ENCODE data around the gene ADAM22.

Gene ADAM22

GRCh38 chr7:88226886-88227516 lies 292.9 kb downstream of the ADAM22 start:
- H3K4me3 ChIP-seq (ENCODE audit: low read length): no peak overlapping the region
- H3K36me3 ChIP-seq (ENCODE audit: control insufficient read depth, insufficient read depth, low read length): no peaks in the 10 kb centered on the region
- peaks cover 12% of the 10 kb centered on the region for H3K4me1 ChIP-seq (ENCODE audit: control insufficient read depth, insufficient read depth, low read length)
- no peak overlapping the region for H3K9ac ChIP-seq (ENCODE audit: low read length)
- no peaks in the 10 kb centered on the region for H3K9me3 ChIP-seq (ENCODE audit: control insufficient read depth, low read length)
- H3K27me3 ChIP-seq (ENCODE audit: control insufficient read depth, insufficient read depth, low read length): no peaks in the 10 kb centered on the region

- H3K4me3 ChIP-seq (ENCODE audit: low read length): no peak overlapping the region
- H3K4me1 ChIP-seq (ENCODE audit: control insufficient read depth, insufficient read depth, low read length): peaks cover 8% of the 10 kb centered on the region
- no peaks in the 10 kb centered on the region for H3K9me3 ChIP-seq (ENCODE audit: control insufficient read depth, low read length)
- no peak overlapping the region for H3K9ac ChIP-seq (ENCODE audit: low read length)
- no peaks in the 10 kb centered on the region for H3K36me3 ChIP-seq (ENCODE audit: control insufficient read depth, insufficient read depth, low read length)
- H3K27me3 ChIP-seq (ENCODE audit: control insufficient read depth, insufficient read depth, low read length): no peaks in the 10 kb centered on the region
Observed at GRCh38 chr7:88229302-88229995, 295.4 kb downstream of the ADAM22 start.

DNA sequence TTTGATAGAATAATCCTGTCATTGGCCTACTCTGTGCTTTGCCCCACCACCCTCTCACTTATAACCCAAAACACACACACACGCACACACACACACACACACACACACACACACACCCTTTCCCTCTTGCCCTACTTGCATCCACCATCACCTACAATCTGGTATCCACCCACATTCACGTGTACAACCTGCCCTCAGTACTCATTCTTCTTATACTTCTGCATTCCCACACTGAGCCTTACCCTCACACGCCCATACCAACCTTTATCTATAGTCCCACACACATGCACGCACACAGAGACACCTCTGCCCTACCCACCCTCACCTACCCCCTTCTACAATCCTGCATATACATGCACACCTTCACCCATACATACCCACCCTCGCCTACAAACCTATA lies 296.6 kb downstream of the ADAM22 start:
- H3K9ac ChIP-seq (ENCODE audit: low read length): no peak overlapping the region
- no peaks in the 10 kb centered on the region for H3K36me3 ChIP-seq (ENCODE audit: control insufficient read depth, insufficient read depth, low read length)

DNA sequence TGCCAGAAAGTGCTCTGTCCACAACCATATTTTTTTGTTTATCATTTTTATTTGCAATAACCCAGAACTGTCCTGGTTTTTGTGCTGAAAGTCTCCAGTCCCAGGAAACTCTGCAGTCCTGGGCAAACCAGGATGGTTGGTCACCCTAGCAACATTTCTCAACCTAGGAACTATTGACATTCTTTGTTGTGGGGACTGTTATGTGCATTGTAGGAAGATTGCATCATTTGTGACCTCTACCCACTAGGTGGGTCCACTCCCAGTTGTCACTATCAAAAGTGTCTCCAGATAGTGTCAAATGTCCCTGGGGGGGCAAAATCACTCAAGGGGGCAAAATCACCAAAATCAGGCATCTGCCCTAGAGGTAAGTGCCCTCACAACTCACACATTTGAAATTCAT lies 299.8 kb downstream of the ADAM22 start:
- Histone ChIP-seq H3K4me3 (ENCODE audit: low read length) (no peak overlapping the region), H3K27me3 (ENCODE audit: control insufficient read depth, insufficient read depth, low read length) (no peaks in the 10 kb centered on the region), H3K9ac (ENCODE audit: low read length) (no peak overlapping the region), H3K9me3 (ENCODE audit: control insufficient read depth, low read length) (no peaks in the 10 kb centered on the region), H3K4me1 (ENCODE audit: control insufficient read depth, insufficient read depth, low read length) (no peaks in the 10 kb centered on the region), H3K36me3 (ENCODE audit: control insufficient read depth, insufficient read depth, low read length) (no peaks in the 10 kb centered on the region)

More for the DNA sequence above, 296.6 kb downstream of the ADAM22 start:
- Histone ChIP-seq H3K4me3 (ENCODE audit: low read length) (no peak overlapping the region), H3K9me3 (ENCODE audit: control insufficient read depth, low read length) (no peaks in the 10 kb centered on the region), H3K4me1 (ENCODE audit: control insufficient read depth, insufficient read depth, low read length) (peaks cover 8% of the 10 kb centered on the region), H3K27me3 (ENCODE audit: control insufficient read depth, insufficient read depth, low read length) (no peaks in the 10 kb centered on the region)

DNA sequence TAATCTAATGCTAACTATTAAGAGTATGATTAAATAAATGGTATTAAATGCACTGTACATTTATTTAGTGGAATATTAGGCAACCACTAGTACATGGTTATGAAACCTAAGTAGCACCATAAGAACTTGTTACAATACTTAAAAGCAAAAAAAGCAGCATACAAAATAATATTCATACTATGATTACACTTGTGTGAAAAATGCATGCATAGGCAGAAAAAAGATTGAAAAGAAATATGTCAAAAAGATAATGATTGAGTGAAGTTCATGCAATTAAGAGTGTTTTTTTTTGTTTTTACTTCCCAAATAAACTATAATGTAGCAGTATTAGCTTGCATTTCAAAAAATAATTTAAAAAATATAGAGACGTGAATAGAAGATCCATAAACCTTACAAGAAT lies 305.8 kb downstream of the ADAM22 start:
- Histone ChIP-seq H3K9me3 (ENCODE audit: control insufficient read depth, low read length) (no peaks in the 10 kb centered on the region), H3K9ac (ENCODE audit: low read length) (no peak overlapping the region), H3K4me1 (ENCODE audit: control insufficient read depth, insufficient read depth, low read length) (peaks cover 3% of the 10 kb centered on the region), H3K4me3 (ENCODE audit: low read length) (no peak overlapping the region), H3K36me3 (ENCODE audit: control insufficient read depth, insufficient read depth, low read length) (no peaks in the 10 kb centered on the region), H3K27me3 (ENCODE audit: control insufficient read depth, insufficient read depth, low read length) (no peaks in the 10 kb centered on the region)

DNA sequence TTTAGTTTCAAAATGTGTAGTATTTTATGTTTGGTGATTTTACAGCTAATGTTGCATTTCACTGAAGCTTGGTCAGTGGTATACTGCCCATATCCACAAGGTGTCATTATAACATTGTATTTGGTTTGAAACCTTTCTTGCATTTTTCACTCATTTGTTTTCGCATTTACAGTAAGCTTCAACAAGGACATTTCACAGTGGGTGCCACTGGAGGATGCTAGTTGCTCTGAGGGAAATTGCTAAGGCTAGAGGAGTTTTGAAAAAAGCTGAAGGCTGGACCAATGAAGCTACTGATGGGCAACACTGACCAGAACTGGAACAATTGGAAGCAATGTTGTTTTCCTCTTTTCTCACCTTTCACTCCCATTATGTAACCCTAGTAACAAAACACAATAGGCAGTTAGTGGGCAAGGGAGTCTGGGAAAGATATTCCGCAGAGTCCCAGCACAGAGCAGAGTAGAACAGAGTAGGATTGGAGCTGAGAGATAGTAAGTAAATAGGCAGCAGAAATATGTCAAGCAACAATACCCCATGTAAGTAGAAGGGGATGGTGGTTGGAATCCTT lies 309.4 kb downstream of the ADAM22 start:
- H3K27me3 ChIP-seq (ENCODE audit: control insufficient read depth, insufficient read depth, low read length): no peaks in the 10 kb centered on the region
- peaks cover 3% of the 10 kb centered on the region for H3K4me1 ChIP-seq (ENCODE audit: control insufficient read depth, insufficient read depth, low read length)
- no peaks in the 10 kb centered on the region for H3K9me3 ChIP-seq (ENCODE audit: control insufficient read depth, low read length)
- no peak overlapping the region for H3K4me3 ChIP-seq (ENCODE audit: low read length)
- no peak overlapping the region for H3K9ac ChIP-seq (ENCODE audit: low read length)
- no peaks in the 10 kb centered on the region for H3K36me3 ChIP-seq (ENCODE audit: control insufficient read depth, insufficient read depth, low read length)

GRCh38 chr7:88244258-88244657 lies 310.2 kb downstream of the ADAM22 start:
- Histone ChIP-seq H3K4me3 (ENCODE audit: low read length) (no peak overlapping the region), H3K9ac (ENCODE audit: low read length) (no peak overlapping the region), H3K4me1 (ENCODE audit: control insufficient read depth, insufficient read depth, low read length) (peaks cover 3% of the 10 kb centered on the region), H3K36me3 (ENCODE audit: control insufficient read depth, insufficient read depth, low read length) (no peaks in the 10 kb centered on the region), H3K9me3 (ENCODE audit: control insufficient read depth, low read length) (no peaks in the 10 kb centered on the region), H3K27me3 (ENCODE audit: control insufficient read depth, insufficient read depth, low read length) (no peaks in the 10 kb centered on the region)

Data from mucosa of stomach (tissue), 1 donor.